K562 (cell line): ENCODE measurements around the gene AGAP1. TPM values are rescaled to one million over a fixed set of nuclear protein-coding genes. Genes with fewer than 3 reads are reported as not detected.

Experiments used
- FOXK2 ChIP-seq, 2 experiments: fragments of 450-650 bp; IDR thresholded peaks in 1 of 2; conservative IDR thresholded peaks in 1 of 2; 2 replicates each; pipeline ENCODE4 v1.6.1; 2016; ENCODE audit warnings: low read depth in 2 of 2, mild to moderate bottlenecking in 1 of 2
- FOXM1 ChIP-seq, 2 experiments: fragments of 450-650 bp in 1 of 2; sonication (generic) in 1 of 2; formaldehyde crosslinking in 1 of 2; IDR thresholded peaks; 2 replicates each; pipeline versions ENCODE4 v1.6.1 to v1.9.0; 2017 to 2022; ENCODE audit warnings: low read depth in 2 of 2, mild to moderate bottlenecking in 2 of 2, missing genetic modification reagents in 1 of 2, moderate library complexity in 1 of 2
- GATA2 ChIP-seq: sonication (generic); formaldehyde crosslinking; IDR thresholded peaks from 2 replicates; pipeline ENCODE4 v1.4.0; 2020; ENCODE audit warnings: mild to moderate bottlenecking, missing genetic modification reagents
- NONO ChIP-seq, 2 experiments: fragments of 200-400 bp in 1 of 2; fragments of 450-650 bp in 1 of 2; formaldehyde crosslinking in 1 of 2; IDR thresholded peaks; 2 replicates each; pipeline ENCODE4 v1.6.1; 2017; ENCODE audit warnings: low read depth in 2 of 2, mild to moderate bottlenecking in 2 of 2, moderate library complexity in 2 of 2, low read length in 1 of 2
- TAF15 ChIP-seq: fragments of 200-400 bp; formaldehyde crosslinking; IDR thresholded peaks from 2 replicates; pipeline ENCODE4 v1.6.1; 2017; ENCODE audit warnings: mild to moderate bottlenecking, low read depth, low read length, moderate library complexity
- ZNF551 ChIP-seq: fragments of 250-450 bp; sonication (Bioruptor Pico); IDR thresholded peaks from 2 replicates; pipeline ENCODE4 v1.5.0; 2021; ENCODE audit warnings: mild to moderate bottlenecking, moderate library complexity
- ZNF589 ChIP-seq: fragments of 200-800 bp; sonication (Bioruptor generic); IDR thresholded peaks from 2 replicates; pipeline ENCODE4 v1.6.1; 2016; ENCODE audit warnings: low read depth, missing genetic modification characterization, missing compliant biosample characterization
- polyA plus RNA-seq, 8 experiments: library from polyadenylated mRNA; depleted of rRNA in 4 of 8; stranded (reverse) in 5 of 8; unstranded in 3 of 8; fragments of >200 nt; fragmentation: Nextera tagmentation in 2 of 8; fragmentation: Illumina TruSeq in 1 of 8; extraction: Ambion mirVana in 2 of 8; extraction: Trizol in 1 of 8; gene quantifications; 2 replicates each; pipeline versions ENCODE4 v1.2.1 to v1.2.3, GENCODE V29; 2011 to 2014; ENCODE audit warnings: inconsistent platforms in 1 of 8, missing spikeins in 1 of 8
- total RNA-seq, 7 experiments: library from RNA; depleted of rRNA in 6 of 7; stranded (reverse); fragments of >200 nt in 6 of 7; fragmentation: Illumina TruSeq in 2 of 7; extraction: Trizol in 2 of 7; gene quantifications; 2 replicates each; pipeline versions ENCODE4 v1.2.1 to v1.2.3, GENCODE V29; 2011 to 2021; ENCODE audit warnings: low replicate concordance in 1 of 7
- TF ChIP-seq, protein P1 (sequence below), 2 experiments: IDR thresholded peaks in 1 of 2; conservative IDR thresholded peaks in 1 of 2; 2 replicates each; pipeline ENCODE4 v1.6.1; 2016; ENCODE audit warnings: low read depth in 2 of 2, mild to moderate bottlenecking in 1 of 2, missing compliant biosample characterization in 1 of 2, missing genetic modification characterization in 1 of 2, moderate library complexity in 1 of 2
- TF ChIP-seq, protein P2 (sequence below), 2 experiments: fragments of 200-800 bp in 1 of 2; sonication (Bioruptor generic) in 1 of 2; sonication (generic) in 1 of 2; formaldehyde crosslinking in 1 of 2; IDR thresholded peaks in 1 of 2; conservative IDR thresholded peaks in 1 of 2; 2 replicates each; pipeline versions ENCODE4 v1.5.0 to v1.6.1; 2016 to 2020; ENCODE audit warnings: missing compliant biosample characterization in 1 of 2, missing genetic modification characterization in 1 of 2, missing genetic modification reagents in 1 of 2

Gene AGAP1
- total and polyA plus RNA-seq, 9 of the 15 experiments (the other 6 are each of a cell fraction or from before 2014, with no cell fraction given) = 1.3 to 24.0 (median 10.6) TPM

DNA sequence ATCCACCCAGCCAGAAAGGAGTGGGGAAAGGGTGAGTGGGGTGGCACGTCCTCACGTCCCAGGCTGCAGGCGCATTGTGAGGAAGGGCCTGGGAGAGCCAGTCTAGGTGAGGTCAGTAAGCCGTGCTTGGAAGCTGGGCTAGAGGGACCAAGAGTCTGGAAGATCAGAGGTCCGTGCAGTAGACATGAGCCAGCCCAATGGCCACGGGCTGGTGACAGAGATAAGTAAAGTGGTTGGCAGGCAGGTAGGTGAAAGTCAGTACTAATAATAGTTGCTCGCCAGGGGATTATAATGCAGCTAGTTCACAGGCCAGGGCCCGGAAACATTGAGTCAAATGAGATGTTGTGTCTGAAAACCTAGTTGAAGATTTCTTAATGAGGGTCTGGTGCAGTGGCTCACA lies 541.1 kb downstream of the AGAP1 start (continued):
- TF ChIP-seq, protein P1, sequence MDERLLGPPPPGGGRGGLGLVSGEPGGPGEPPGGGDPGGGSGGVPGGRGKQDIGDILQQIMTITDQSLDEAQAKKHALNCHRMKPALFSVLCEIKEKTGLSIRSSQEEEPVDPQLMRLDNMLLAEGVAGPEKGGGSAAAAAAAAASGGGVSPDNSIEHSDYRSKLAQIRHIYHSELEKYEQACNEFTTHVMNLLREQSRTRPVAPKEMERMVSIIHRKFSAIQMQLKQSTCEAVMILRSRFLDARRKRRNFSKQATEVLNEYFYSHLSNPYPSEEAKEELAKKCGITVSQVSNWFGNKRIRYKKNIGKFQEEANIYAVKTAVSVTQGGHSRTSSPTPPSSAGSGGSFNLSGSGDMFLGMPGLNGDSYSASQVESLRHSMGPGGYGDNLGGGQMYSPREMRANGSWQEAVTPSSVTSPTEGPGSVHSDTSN (CRISPR knock-in tag; IDR thresholded peaks at IDR 0.05; ENCODE audit: low read depth) = no peak
- TF ChIP-seq, protein P1 (tag; conservative IDR thresholded peaks at IDR 0.05; ENCODE audit: low read depth) = no peak
- no peak for TF ChIP-seq NONO (IDR thresholded peaks at IDR 0.05; ENCODE audit: low read depth in 2 of 2, low read length in 1 of 2)
- TF ChIP-seq TAF15 = no peak
- TF ChIP-seq ZNF551 (CRISPR knock-in tag) = no peak
- no peak for TF ChIP-seq FOXK2 (conservative IDR thresholded peaks at IDR 0.05 in 1 of 2, IDR thresholded peaks at IDR 0.05 in 1 of 2; ENCODE audit: low read depth in 2 of 2)
- TF ChIP-seq GATA2 = no peak
- no peak for TF ChIP-seq FOXM1 (IDR thresholded peaks at IDR 0.05; ENCODE audit: low read depth)
- no peak for TF ChIP-seq FOXM1 (CRISPR knock-in tag; IDR thresholded peaks at IDR 0.05; ENCODE audit: low read depth)
- TF ChIP-seq, protein P2, sequence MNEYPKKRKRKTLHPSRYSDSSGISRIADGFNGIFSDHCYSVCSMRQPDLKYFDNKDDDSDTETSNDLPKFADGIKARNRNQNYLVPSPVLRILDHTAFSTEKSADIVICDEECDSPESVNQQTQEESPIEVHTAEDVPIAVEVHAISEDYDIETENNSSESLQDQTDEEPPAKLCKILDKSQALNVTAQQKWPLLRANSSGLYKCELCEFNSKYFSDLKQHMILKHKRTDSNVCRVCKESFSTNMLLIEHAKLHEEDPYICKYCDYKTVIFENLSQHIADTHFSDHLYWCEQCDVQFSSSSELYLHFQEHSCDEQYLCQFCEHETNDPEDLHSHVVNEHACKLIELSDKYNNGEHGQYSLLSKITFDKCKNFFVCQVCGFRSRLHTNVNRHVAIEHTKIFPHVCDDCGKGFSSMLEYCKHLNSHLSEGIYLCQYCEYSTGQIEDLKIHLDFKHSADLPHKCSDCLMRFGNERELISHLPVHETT (CRISPR knock-in tag; conservative IDR thresholded peaks at IDR 0.05 in 1 of 2, IDR thresholded peaks at IDR 0.05 in 1 of 2) = no peak
- TF ChIP-seq ZNF589 (CRISPR knock-in tag) = no peak
